Fibroblast of lung (primary cell): Measurements from ENCODE around the gene SAMD8. TPM values are rescaled to one million over a fixed set of nuclear protein-coding genes. Genes with fewer than 3 reads are reported as not detected.

Source experiments
- DNase-seq, 2 donors: peaks; one replicate each; pipeline versions ENCODE4 v3.0.0 to v3.0.0-alpha.2; 2010; ENCODE audit warnings: low read depth in 2 of 2
- H2AFZ ChIP-seq: 2 replicates; pipeline ENCODE4 v1.5.1; 2012; ENCODE audit warnings: low read length, control low read depth, inconsistent platforms
- H3K27ac ChIP-seq: 2 replicates; pipeline ENCODE4 v1.5.1; 2011; ENCODE audit warnings: low read length, control low read depth; ENCODE audit not compliant: insufficient read depth
- H3K27me3 ChIP-seq: 2 replicates; pipeline ENCODE4 v1.5.1; 2011; ENCODE audit warnings: mild to moderate bottlenecking, low read length; ENCODE audit not compliant: control insufficient read depth, insufficient read depth
- H3K36me3 ChIP-seq: 2 replicates; pipeline ENCODE4 v1.5.1; 2011; ENCODE audit warnings: low read length; ENCODE audit not compliant: control insufficient read depth, insufficient read depth
- H3K4me1 ChIP-seq: 2 replicates; pipeline ENCODE4 v1.5.1; 2011; ENCODE audit warnings: low read length; ENCODE audit not compliant: control insufficient read depth, insufficient read depth; ENCODE audit errors: extremely low read depth
- H3K4me2 ChIP-seq: 2 replicates; pipeline ENCODE4 v1.5.1; 2011; ENCODE audit warnings: low read length, control low read depth; ENCODE audit not compliant: insufficient read depth; ENCODE audit errors: extremely low read depth
- H3K4me3 ChIP-seq, 4 experiments: fragments of 200-600 bp in 1 of 4; sonication (generic) in 1 of 4; replicated peaks in 1 of 4; 2 replicates each; pipeline ENCODE4 v1.5.1; 2011 to 2016; ENCODE audit warnings: low read length in 4 of 4, low read depth in 3 of 4, mild to moderate bottlenecking in 3 of 4, control low read depth in 2 of 4, inconsistent platforms in 1 of 4, mixed read lengths in 1 of 4; ENCODE audit not compliant: insufficient read depth in 1 of 4; ENCODE audit errors: control extremely low read depth in 1 of 4
- H3K79me2 ChIP-seq: 2 replicates; pipeline ENCODE4 v1.5.1; 2012; ENCODE audit warnings: mild to moderate bottlenecking, low read length, inconsistent platforms; ENCODE audit not compliant: control insufficient read depth, insufficient read depth
- H3K9ac ChIP-seq: 2 replicates; pipeline ENCODE4 v1.5.1; 2011; ENCODE audit warnings: mild to moderate bottlenecking, low read length, control low read depth; ENCODE audit not compliant: insufficient read depth
- H3K9me3 ChIP-seq: 2 replicates; pipeline ENCODE4 v1.5.1; 2012; ENCODE audit warnings: low read depth, low read length; ENCODE audit not compliant: control insufficient read depth, insufficient read depth
- H4K20me1 ChIP-seq: 2 replicates; pipeline ENCODE4 v1.5.1; 2011; ENCODE audit warnings: low read length; ENCODE audit not compliant: control insufficient read depth, insufficient read depth; ENCODE audit errors: extremely low read depth
- EZH2 ChIP-seq: IDR thresholded peaks from 2 replicates; pipeline ENCODE4 v1.5.1; 2012; ENCODE audit warnings: low read length, control low read depth, mild to moderate bottlenecking; ENCODE audit errors: missing control alignments
- polyA plus RNA-seq, 2 donors: library from polyadenylated mRNA; depleted of rRNA in 1 of 2; stranded (reverse) in 1 of 2; unstranded in 1 of 2; fragments of >200 nt; gene quantifications; 2 replicates each; pipeline ENCODE4 v1.2.1, GENCODE V29; 2011 to 2012; ENCODE audit warnings: missing spikeins in 1 of 2
- total RNA-seq: library from RNA; depleted of rRNA; stranded (reverse); fragments of >200 nt; gene quantifications from 2 replicates; pipeline ENCODE4 v1.2.1, GENCODE V29; 2014
- TF ChIP-seq, protein P1 (sequence below), 2 donors: IDR thresholded peaks in 1 of 2; conservative IDR thresholded peaks in 1 of 2; 1 replicate in 1 of 2; 2 replicates in 1 of 2; pipeline ENCODE4 v1.5.1; 2011 to 2012; ENCODE audit warnings: low read length in 2 of 2, control low read depth in 1 of 2, inconsistent platforms in 1 of 2, low read depth in 1 of 2, mild to moderate bottlenecking in 1 of 2

SAMD8 gene
- total and polyA plus RNA-seq, 2 donors (not counting 1 experiment from before 2014, with no cell fraction given): 32.5 to 51.5 TPM

DNA sequence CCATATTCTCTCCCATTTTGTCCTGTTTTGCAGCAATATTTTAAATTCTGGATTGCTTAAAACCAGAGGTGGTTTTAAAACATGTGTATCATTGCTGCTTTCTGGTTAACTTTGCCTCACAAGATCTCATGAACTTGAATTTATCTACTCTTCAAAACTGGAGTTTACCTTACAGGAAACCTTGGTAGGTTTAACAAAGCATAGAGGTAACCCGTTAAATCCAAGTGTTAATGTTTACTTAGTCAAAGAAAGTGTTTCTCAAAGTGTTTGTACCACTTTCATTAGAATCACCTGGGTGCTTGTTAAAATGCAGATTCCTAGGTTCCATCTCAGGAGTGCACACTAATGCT, 55.1 kb downstream of the SAMD8 start:
- no peaks in the 10 kb centered on the region for H3K79me2 ChIP-seq
- no peak overlapping the region for H3K27ac ChIP-seq
- no peak for TF ChIP-seq EZH2
- TF ChIP-seq, protein P1, sequence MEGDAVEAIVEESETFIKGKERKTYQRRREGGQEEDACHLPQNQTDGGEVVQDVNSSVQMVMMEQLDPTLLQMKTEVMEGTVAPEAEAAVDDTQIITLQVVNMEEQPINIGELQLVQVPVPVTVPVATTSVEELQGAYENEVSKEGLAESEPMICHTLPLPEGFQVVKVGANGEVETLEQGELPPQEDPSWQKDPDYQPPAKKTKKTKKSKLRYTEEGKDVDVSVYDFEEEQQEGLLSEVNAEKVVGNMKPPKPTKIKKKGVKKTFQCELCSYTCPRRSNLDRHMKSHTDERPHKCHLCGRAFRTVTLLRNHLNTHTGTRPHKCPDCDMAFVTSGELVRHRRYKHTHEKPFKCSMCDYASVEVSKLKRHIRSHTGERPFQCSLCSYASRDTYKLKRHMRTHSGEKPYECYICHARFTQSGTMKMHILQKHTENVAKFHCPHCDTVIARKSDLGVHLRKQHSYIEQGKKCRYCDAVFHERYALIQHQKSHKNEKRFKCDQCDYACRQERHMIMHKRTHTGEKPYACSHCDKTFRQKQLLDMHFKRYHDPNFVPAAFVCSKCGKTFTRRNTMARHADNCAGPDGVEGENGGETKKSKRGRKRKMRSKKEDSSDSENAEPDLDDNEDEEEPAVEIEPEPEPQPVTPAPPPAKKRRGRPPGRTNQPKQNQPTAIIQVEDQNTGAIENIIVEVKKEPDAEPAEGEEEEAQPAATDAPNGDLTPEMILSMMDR (conservative IDR thresholded peaks at IDR 0.05 in 1 of 2, IDR thresholded peaks at IDR 0.05 in 1 of 2; ENCODE audit: low read depth in 1 of 2, low read length in 2 of 2): no peak
- no peaks in the 10 kb centered on the region for H3K4me1 ChIP-seq
- no peak overlapping the region for H2AFZ ChIP-seq
- H4K20me1 ChIP-seq: no peaks in the 10 kb centered on the region
- H3K4me2 ChIP-seq: no peak overlapping the region
- no peaks in the 10 kb centered on the region for H3K36me3 ChIP-seq
- DNase-seq: no peak
- no peak overlapping the region for H3K9ac ChIP-seq
- no peaks in the 10 kb centered on the region for H3K9me3 ChIP-seq
- no peaks in the 10 kb centered on the region for H3K27me3 ChIP-seq
- H3K4me3 ChIP-seq: no peak overlapping the region

DNA sequence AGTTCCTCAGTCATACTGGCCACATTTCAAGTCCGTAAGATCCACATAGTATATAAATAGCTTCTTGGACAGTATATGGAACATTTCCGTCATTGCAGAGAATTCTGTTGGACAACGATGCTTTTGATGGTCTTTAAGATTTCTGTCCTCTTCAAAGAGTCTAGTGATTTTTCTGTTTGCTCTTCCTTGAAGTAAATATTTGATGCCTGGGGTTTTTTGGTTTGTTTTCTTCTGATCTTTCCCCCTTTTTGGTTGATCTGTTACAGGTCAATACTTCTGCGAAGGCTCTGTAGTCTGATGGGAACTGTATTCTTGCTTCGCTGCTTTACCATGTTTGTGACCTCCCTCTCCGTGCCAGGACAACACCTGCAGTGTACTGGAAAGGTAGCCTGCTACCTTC, 56.8 kb downstream of the SAMD8 start:
- Histone ChIP-seq H3K27me3 (no peaks in the 10 kb centered on the region), H3K4me2 (no peak overlapping the region), H4K20me1 (no peaks in the 10 kb centered on the region), H3K36me3 (no peaks in the 10 kb centered on the region), H3K4me1 (no peaks in the 10 kb centered on the region), H3K79me2 (no peaks in the 10 kb centered on the region), H3K4me3 (no peak overlapping the region), H3K9ac (no peak overlapping the region), H3K27ac (no peak overlapping the region), H2AFZ (no peak overlapping the region), H3K9me3 (no peaks in the 10 kb centered on the region)
- no peak for DNase-seq
- TF ChIP-seq EZH2: no peak
- TF ChIP-seq, protein P1 (conservative IDR thresholded peaks at IDR 0.05 in 1 of 2, IDR thresholded peaks at IDR 0.05 in 1 of 2; ENCODE audit: low read depth in 1 of 2, low read length in 2 of 2): no peak

DNA sequence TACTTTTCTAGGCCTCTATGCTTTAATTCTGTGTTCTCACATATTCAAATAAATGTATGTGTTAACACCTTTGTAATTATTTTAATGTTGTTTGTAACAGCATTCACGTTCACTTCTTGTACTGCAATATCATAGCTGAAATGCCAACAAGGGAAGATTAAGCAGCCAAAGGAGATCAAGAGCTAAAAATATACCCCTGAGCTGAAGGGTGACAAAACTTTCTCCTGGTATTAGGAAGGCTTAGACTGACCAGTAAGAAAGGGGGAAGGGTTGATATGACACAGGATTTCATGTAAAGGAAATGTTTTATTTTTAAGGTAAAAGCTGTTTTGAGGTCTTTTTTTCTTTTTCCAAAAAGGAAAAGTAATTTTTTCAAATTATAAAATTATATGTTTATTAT, 58.8 kb downstream of the SAMD8 start:
- H2AFZ ChIP-seq: no peak overlapping the region
- no peak overlapping the region for H3K4me3 ChIP-seq
- H3K9me3 ChIP-seq: no peaks in the 10 kb centered on the region
- no peaks in the 10 kb centered on the region for H3K4me1 ChIP-seq
- no peak for TF ChIP-seq EZH2
- TF ChIP-seq, protein P1 (conservative IDR thresholded peaks at IDR 0.05 in 1 of 2, IDR thresholded peaks at IDR 0.05 in 1 of 2; ENCODE audit: low read depth in 1 of 2, low read length in 2 of 2): no peak
- no peaks in the 10 kb centered on the region for H3K27me3 ChIP-seq
- H3K36me3 ChIP-seq: no peaks in the 10 kb centered on the region
- no peak for DNase-seq
- H3K9ac ChIP-seq: no peak overlapping the region
- H3K79me2 ChIP-seq: no peaks in the 10 kb centered on the region
- H4K20me1 ChIP-seq: no peaks in the 10 kb centered on the region
- no peak overlapping the region for H3K27ac ChIP-seq
- H3K4me2 ChIP-seq: no peak overlapping the region
